HG02943 (cell line): ENCODE data around the gene WNT5B.
"Not testable (repeated sequence)": the region's sequence is repeated elsewhere in the genome, so short reads cannot be mapped to it uniquely, and the experiment has no call there.

Source experiments
- ATAC-seq: cut with Tn5 transposase; IDR thresholded peaks from one replicate; pipeline ENCODE4 v1.9.1; 2021; ENCODE audit warnings: mild to moderate bottlenecking, low read depth, moderate library complexity; ENCODE audit not compliant: unreplicated experiment

Gene WNT5B

GRCh38 chr12:1595690-1596347, 33.2 kb upstream of the WNT5B start:
- no peak for ATAC-seq

GRCh38 chr12:1598757-1599156, 30.3 kb upstream of the WNT5B start:
- ATAC-seq, result no peak

- ATAC-seq, result not testable (repeated sequence)
Measured at GRCh38 chr12:1602706-1603105, 26.3 kb upstream of the WNT5B start.

GRCh38 chr12:1603269-1603993, 25.6 kb upstream of the WNT5B start:
- no peak for ATAC-seq

GRCh38 chr12:1604464-1604863, 24.6 kb upstream of the WNT5B start:
- ATAC-seq, result no peak

GRCh38 chr12:1605129-1606020, 23.7 kb upstream of the WNT5B start:
- ATAC-seq, result no peak

GRCh38 chr12:1606021-1606622, 22.9 kb upstream of the WNT5B start:
- ATAC-seq, result no peak

GRCh38 chr12:1607940-1608712, 20.9 kb upstream of the WNT5B start:
- ATAC-seq, result no peak

- no peak for ATAC-seq
Measured at GRCh38 chr12:1608713-1609119, 20.3 kb upstream of the WNT5B start.

- ATAC-seq, result no peak
Measured at GRCh38 chr12:1610072-1610643, 18.9 kb upstream of the WNT5B start.

GRCh38 chr12:1611803-1612572, 17.0 kb upstream of the WNT5B start:
- ATAC-seq, result no peak

GRCh38 chr12:1613860-1614259, 15.2 kb upstream of the WNT5B start:
- ATAC-seq, result no peak

GRCh38 chr12:1614360-1614759, 14.7 kb upstream of the WNT5B start:
- ATAC-seq, result no peak

- no peak for ATAC-seq
Measured at GRCh38 chr12:1616233-1617066, 12.6 kb upstream of the WNT5B start.

- ATAC-seq, result no peak
Measured at GRCh38 chr12:1618489-1618888, 10.5 kb upstream of the WNT5B start.

GRCh38 chr12:1619159-1619558, 9.9 kb upstream of the WNT5B start:
- no peak for ATAC-seq

GRCh38 chr12:1619587-1619986, 9.4 kb upstream of the WNT5B start:
- no peak for ATAC-seq

- no peak for ATAC-seq
Measured at GRCh38 chr12:1620092-1620491, 8.9 kb upstream of the WNT5B start.
